KMS-11 (cell line): Measurements from ENCODE around the gene AUTS2.

Experiments
- H2AFZ ChIP-seq: fragments of 200-600 bp; sonication (generic); 2 replicates; pipeline ENCODE4 v1.6.1; 2016; ENCODE audit warnings: antibody characterized with exemption, mixed run types, low read depth
- H3K27ac ChIP-seq: fragments of 200-600 bp; sonication (generic); 2 replicates; pipeline ENCODE4 v1.6.1; 2016; ENCODE audit warnings: mild to moderate bottlenecking, mixed run types
- H3K27me3 ChIP-seq: fragments of 200-600 bp; sonication (generic); 2 replicates; pipeline ENCODE4 v1.6.1; 2017; ENCODE audit warnings: mild to moderate bottlenecking, low read depth, mixed run types, moderate library complexity; ENCODE audit not compliant: insufficient read depth
- H3K36me3 ChIP-seq: fragments of 200-600 bp; sonication (generic); 2 replicates; pipeline ENCODE4 v1.6.1; 2017; ENCODE audit warnings: mild to moderate bottlenecking, mixed run types; ENCODE audit not compliant: insufficient read depth
- H3K4me1 ChIP-seq: fragments of 200-600 bp; sonication (generic); 2 replicates; pipeline ENCODE4 v1.6.1; 2016; ENCODE audit warnings: mild to moderate bottlenecking, low read depth, mixed run types; ENCODE audit not compliant: poor library complexity, severe bottlenecking
- H3K4me2 ChIP-seq: fragments of 200-600 bp; sonication (generic); 2 replicates; pipeline ENCODE4 v1.7.0; 2016; ENCODE audit warnings: mild to moderate bottlenecking, mixed run types
- H3K4me3 ChIP-seq: fragments of 200-600 bp; sonication (generic); IDR thresholded peaks from 2 replicates; pipeline ENCODE4 v1.6.1; 2017; ENCODE audit warnings: low read depth, low read length, mixed read lengths; ENCODE audit not compliant: insufficient read depth
- H3K79me2 ChIP-seq: fragments of 200-600 bp; sonication (generic); 2 replicates; pipeline ENCODE4 v1.6.1; 2016; ENCODE audit warnings: low read depth, mixed run types; ENCODE audit not compliant: insufficient read depth
- H3K9ac ChIP-seq: fragments of 200-600 bp; sonication (generic); 2 replicates; pipeline ENCODE4 v1.6.1; 2016; ENCODE audit warnings: mild to moderate bottlenecking, mixed run types
- H4K20me1 ChIP-seq: fragments of 200-600 bp; sonication (generic); 2 replicates; pipeline ENCODE4 v1.6.1; 2016; ENCODE audit warnings: mild to moderate bottlenecking, mixed run types; ENCODE audit not compliant: insufficient read depth
- CTCF ChIP-seq: fragments of 200-600 bp; sonication (generic); conservative IDR thresholded peaks from 2 replicates; pipeline ENCODE4 v1.6.1; 2017; ENCODE audit warnings: low read depth, mild to moderate bottlenecking, antibody characterized with exemption, low read length, moderate library complexity, mixed read lengths

Gene AUTS2

GRCh38 chr7:69817121-69817520 lies 218.8 kb downstream of the AUTS2 start:
- no peaks in the 10 kb centered on the region for H4K20me1 ChIP-seq
- peaks cover 10% of the 10 kb centered on the region for H3K4me1 ChIP-seq
- H3K4me2 ChIP-seq, result no peak overlapping the region

GRCh38 chr7:69817841-69818635 lies 219.8 kb downstream of the AUTS2 start:
- no peak overlapping the region for H3K9ac ChIP-seq
- H2AFZ ChIP-seq, result no peak overlapping the region
- H3K79me2 ChIP-seq, result no peaks in the 10 kb centered on the region
- no peak overlapping the region for H3K27ac ChIP-seq
- no peak overlapping the region for H3K4me3 ChIP-seq
- no peak for TF ChIP-seq CTCF
- peaks cover 10% of the 10 kb centered on the region for H3K4me1 ChIP-seq
- no peaks in the 10 kb centered on the region for H3K36me3 ChIP-seq
- H3K27me3 ChIP-seq, result no peaks in the 10 kb centered on the region
- H3K4me2 ChIP-seq, result no peak overlapping the region
- no peaks in the 10 kb centered on the region for H4K20me1 ChIP-seq

More at GRCh38 chr7:69817121-69817520, 218.8 kb downstream of the AUTS2 start:
- Histone ChIP-seq H3K27ac (no peak overlapping the region), H3K27me3 (no peaks in the 10 kb centered on the region), H2AFZ (no peak overlapping the region), H3K4me3 (no peak overlapping the region), H3K79me2 (no peaks in the 10 kb centered on the region), H3K9ac (no peak overlapping the region), H3K36me3 (no peaks in the 10 kb centered on the region)
- TF ChIP-seq CTCF, result no peak

- no peaks in the 10 kb centered on the region for H3K79me2 ChIP-seq
- H4K20me1 ChIP-seq, result no peaks in the 10 kb centered on the region
- no peaks in the 10 kb centered on the region for H3K27me3 ChIP-seq
- H3K4me3 ChIP-seq, result no peak overlapping the region
- peaks cover 3% of the 10 kb centered on the region for H3K4me1 ChIP-seq
- H3K9ac ChIP-seq, result no peak overlapping the region
- H3K27ac ChIP-seq, result no peak overlapping the region
- no peak for TF ChIP-seq CTCF
- H3K4me2 ChIP-seq, result no peak overlapping the region
- H2AFZ ChIP-seq, result no peak overlapping the region
- H3K36me3 ChIP-seq, result no peaks in the 10 kb centered on the region
These were observed 220.5 kb downstream of the AUTS2 start for GRCh38 chr7:69818636-69819332.

GRCh38 chr7:69819333-69819705 lies 221.0 kb downstream of the AUTS2 start:
- Histone ChIP-seq H3K27ac (no peak overlapping the region), H3K4me1 (no peaks in the 10 kb centered on the region), H2AFZ (no peak overlapping the region), H3K9ac (no peak overlapping the region), H3K27me3 (no peaks in the 10 kb centered on the region), H3K36me3 (no peaks in the 10 kb centered on the region), H4K20me1 (no peaks in the 10 kb centered on the region), H3K79me2 (no peaks in the 10 kb centered on the region), H3K4me3 (no peak overlapping the region), H3K4me2 (no peak overlapping the region)
- TF ChIP-seq CTCF, result no peak
